HG02678 (cell line): Measurements from ENCODE around the gene AMZ2.
"Not testable (repeated sequence)": the region's sequence is repeated elsewhere in the genome, so short reads cannot be mapped to it uniquely, and the experiment has no call there.

Source experiments
- ATAC-seq: cut with Tn5 transposase; IDR thresholded peaks from one replicate; pipeline ENCODE4 v1.9.1; 2021; ENCODE audit warnings: mild to moderate bottlenecking, moderate library complexity; ENCODE audit not compliant: unreplicated experiment

The AMZ2 gene

GRCh38 chr17:68247445-68248198 is at the start of gene AMZ2:
TSS of gene AMZ2 (plus strand) at chr17:68248043. CDS start at chr17:68250188, 2,145 bp downstream.
- ATAC-seq, result peak; percentile 92

- ATAC-seq, result no peak
Observed at GRCh38 chr17:68198931-68199836, 48.7 kb upstream of the AMZ2 start.

- ATAC-seq, result no peak
Observed at GRCh38 chr17:68199837-68200688, 47.8 kb upstream of the AMZ2 start.

GRCh38 chr17:68200689-68201417 is 47.0 kb upstream of the AMZ2 start:
- ATAC-seq, result no peak

- not testable (repeated sequence) for ATAC-seq
Observed at GRCh38 chr17:68201418-68201771, 46.4 kb upstream of the AMZ2 start.

- ATAC-seq, result not testable (repeated sequence)
Observed at GRCh38 chr17:68202321-68202720, 45.5 kb upstream of the AMZ2 start.

GRCh38 chr17:68204736-68205135 is 43.1 kb upstream of the AMZ2 start:
- no peak for ATAC-seq

- ATAC-seq, result peak; percentile 91
Observed at GRCh38 chr17:68205251-68205807, 42.5 kb upstream of the AMZ2 start.

GRCh38 chr17:68205808-68206720 is 41.8 kb upstream of the AMZ2 start:
- peak; percentile 32 for ATAC-seq

GRCh38 chr17:68207651-68208253 is 40.1 kb upstream of the AMZ2 start:
- no peak for ATAC-seq

GRCh38 chr17:68208651-68209050 is 39.2 kb upstream of the AMZ2 start:
- not testable (repeated sequence) for ATAC-seq

- not testable (repeated sequence) for ATAC-seq
Observed at GRCh38 chr17:68209191-68209900, 38.5 kb upstream of the AMZ2 start.

GRCh38 chr17:68210570-68211315 is 37.1 kb upstream of the AMZ2 start:
- no peak for ATAC-seq

GRCh38 chr17:68213428-68214411 is 34.1 kb upstream of the AMZ2 start:
- not testable (repeated sequence) for ATAC-seq

GRCh38 chr17:68215453-68215852 is 32.4 kb upstream of the AMZ2 start:
- ATAC-seq, result not testable (repeated sequence)

- ATAC-seq, result not testable (repeated sequence)
Observed at GRCh38 chr17:68219429-68219828, 28.4 kb upstream of the AMZ2 start.
